AG04450 (cell line): ENCODE results near the gene BBIP1. TPM values are rescaled to one million over a fixed set of nuclear protein-coding genes. Genes with fewer than 3 reads are reported as not detected.
A peak's percentile ranks its signal among the peaks of the same experiment; 100 is the strongest.

Source experiments
- CTCF ChIA-PET: fragments of 300-600, 350-600 bp; formaldehyde crosslinking; extraction: SDS; loops from one replicate; lab custom pipeline; 2022; ENCODE audit warnings: antibody characterized with exemption, inconsistent platforms; lab: Charles Lee
- POLR2A ChIA-PET: fragments of 350-600 bp; formaldehyde crosslinking; extraction: SDS; loops from one replicate; lab custom pipeline; 2021; ENCODE audit warnings: antibody characterized with exemption, inconsistent platforms; lab: Yijun Ruan, JAX
- DNase-seq: peaks from one replicate; pipeline ENCODE4 v3.0.0-alpha.2; 2011; ENCODE audit warnings: low read depth, low spot score
- H3K27ac ChIP-seq: one replicate; pipeline ENCODE4 v1.5.1; 2012; ENCODE audit warnings: low read depth, low read length, control low read depth
- H3K27me3 ChIP-seq: one replicate; pipeline ENCODE4 v1.6.0; 2012; ENCODE audit warnings: low read length; ENCODE audit not compliant: control insufficient read depth, insufficient read depth
- H3K4me3 ChIP-seq: 2 replicates; pipeline ENCODE4 v1.5.1; 2011; ENCODE audit warnings: mild to moderate bottlenecking, low read depth, low read length, control low read depth
- H3K9me3 ChIP-seq: 2 replicates; pipeline ENCODE4 v1.5.1; 2012; ENCODE audit warnings: low read length; ENCODE audit not compliant: control insufficient read depth, insufficient read depth
- polyA minus RNA-seq: library from RNA; depleted of rRNA, polyadenylated mRNA; stranded (reverse); fragments of >200 nt; gene quantifications from 2 replicates; pipeline ENCODE4 v1.2.3, GENCODE V29; 2011; rRNA and poly(A)+ RNA removed
- polyA plus RNA-seq: library from polyadenylated mRNA; depleted of rRNA; stranded (reverse); fragments of >200 nt; gene quantifications from 2 replicates; pipeline ENCODE4 v1.2.3, GENCODE V29; 2011; rRNA removed
- TF ChIP-seq, protein P1 (sequence below): IDR thresholded peaks from 2 replicates; pipeline ENCODE4 v1.5.1; 2011; ENCODE audit warnings: low read depth, low read length, control low read depth, inconsistent platforms

Gene BBIP1
- polyA plus RNA-seq: 29.9 and 41.5 TPM in 2 replicates
- 5.9 and 16.3 TPM in 2 replicates for polyA minus RNA-seq

DNA sequence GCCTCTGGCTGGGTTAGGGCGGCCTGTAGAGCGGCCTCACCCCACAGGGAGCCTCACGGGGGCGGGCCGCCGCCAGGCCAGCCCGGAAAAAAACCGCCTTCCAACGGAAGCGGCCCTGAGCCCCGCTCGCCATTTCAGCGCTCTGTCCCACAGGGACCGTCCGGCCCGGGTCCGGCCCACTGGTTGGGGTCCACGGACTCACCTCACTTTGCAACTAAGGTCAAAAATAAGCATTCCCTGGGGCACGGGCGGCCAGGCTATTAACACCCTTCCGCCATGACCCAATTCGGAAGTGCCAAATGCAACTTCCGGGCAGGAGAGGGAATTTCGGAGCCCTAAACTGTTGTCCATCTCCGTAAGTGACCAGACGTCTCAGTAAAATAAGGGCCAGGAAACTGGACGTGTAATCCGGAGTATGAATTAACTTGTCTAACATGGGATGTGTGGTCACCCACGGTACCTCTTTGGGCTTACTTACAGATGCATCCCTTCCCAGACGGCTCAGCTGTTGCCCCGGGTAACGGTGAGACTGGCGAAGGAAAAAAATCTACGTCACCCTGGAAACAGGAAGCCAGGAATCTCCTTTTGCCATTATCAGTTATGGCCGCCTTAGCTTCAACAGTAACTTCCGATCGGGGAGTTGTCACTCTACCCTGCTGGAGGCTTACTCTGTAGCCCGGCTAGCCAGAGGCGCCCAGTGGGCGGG, at the start of gene BBIP1:
Gene BBIP1 (minus strand): TSS at position 538 of the 706 bp plus-strand sequence. CDS start 1,023 bp downstream, outside the sequence.
- Histone ChIP-seq H3K27ac (peak within 1 kb of the TSS; percentile 98), H3K27me3 (no peaks in the 10 kb centered on the region), H3K9me3 (no peaks in the 10 kb centered on the region), H3K4me3 (peak within 1 kb of the TSS; percentile 81)
- TF ChIP-seq, protein P1, sequence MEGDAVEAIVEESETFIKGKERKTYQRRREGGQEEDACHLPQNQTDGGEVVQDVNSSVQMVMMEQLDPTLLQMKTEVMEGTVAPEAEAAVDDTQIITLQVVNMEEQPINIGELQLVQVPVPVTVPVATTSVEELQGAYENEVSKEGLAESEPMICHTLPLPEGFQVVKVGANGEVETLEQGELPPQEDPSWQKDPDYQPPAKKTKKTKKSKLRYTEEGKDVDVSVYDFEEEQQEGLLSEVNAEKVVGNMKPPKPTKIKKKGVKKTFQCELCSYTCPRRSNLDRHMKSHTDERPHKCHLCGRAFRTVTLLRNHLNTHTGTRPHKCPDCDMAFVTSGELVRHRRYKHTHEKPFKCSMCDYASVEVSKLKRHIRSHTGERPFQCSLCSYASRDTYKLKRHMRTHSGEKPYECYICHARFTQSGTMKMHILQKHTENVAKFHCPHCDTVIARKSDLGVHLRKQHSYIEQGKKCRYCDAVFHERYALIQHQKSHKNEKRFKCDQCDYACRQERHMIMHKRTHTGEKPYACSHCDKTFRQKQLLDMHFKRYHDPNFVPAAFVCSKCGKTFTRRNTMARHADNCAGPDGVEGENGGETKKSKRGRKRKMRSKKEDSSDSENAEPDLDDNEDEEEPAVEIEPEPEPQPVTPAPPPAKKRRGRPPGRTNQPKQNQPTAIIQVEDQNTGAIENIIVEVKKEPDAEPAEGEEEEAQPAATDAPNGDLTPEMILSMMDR: no peak
- ChIA-PET POLR2A (interaction anchor here (0.6 to 2.0 kb wide), 14 partner anchors 8 to 1572 kb away, joined by 3 to 16 read pairs (median 4); partner anchors contain the start of gene PDCD4), CTCF (interaction anchor here (0.6 to 2.2 kb wide), 11 partner anchors 9 to 1034 kb away, joined by 3 to 13 read pairs (median 4); no protein-coding TSS in a partner anchor)
- DNase-seq: peak; percentile 99

DNA sequence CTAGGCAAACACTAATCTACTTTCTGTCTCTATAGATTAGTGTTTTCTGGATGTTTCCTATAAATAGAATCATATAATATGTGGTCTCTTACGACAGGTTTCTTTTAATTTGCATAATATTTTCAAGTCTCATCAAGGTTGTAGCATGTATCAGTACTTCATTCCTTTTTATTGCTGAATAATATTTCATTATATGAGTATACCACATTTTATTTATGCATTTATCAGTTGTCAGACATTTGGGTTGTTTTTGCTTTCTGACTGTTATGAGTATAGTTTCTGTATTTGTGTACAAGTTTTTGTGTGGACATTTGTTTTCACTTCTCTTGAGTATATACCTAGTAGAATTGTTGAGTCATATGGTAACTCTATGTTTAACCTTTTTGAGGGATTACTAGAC, 48.7 kb upstream of the BBIP1 start:
- Histone ChIP-seq H3K9me3 (no peaks in the 10 kb centered on the region), H3K27me3 (no peaks in the 10 kb centered on the region), H3K4me3 (no peak overlapping the region), H3K27ac (no peak overlapping the region)
- ChIA-PET POLR2A (no interaction called here), CTCF (no interaction called here)
- no peak for DNase-seq
- TF ChIP-seq, protein P1: no peak

DNA sequence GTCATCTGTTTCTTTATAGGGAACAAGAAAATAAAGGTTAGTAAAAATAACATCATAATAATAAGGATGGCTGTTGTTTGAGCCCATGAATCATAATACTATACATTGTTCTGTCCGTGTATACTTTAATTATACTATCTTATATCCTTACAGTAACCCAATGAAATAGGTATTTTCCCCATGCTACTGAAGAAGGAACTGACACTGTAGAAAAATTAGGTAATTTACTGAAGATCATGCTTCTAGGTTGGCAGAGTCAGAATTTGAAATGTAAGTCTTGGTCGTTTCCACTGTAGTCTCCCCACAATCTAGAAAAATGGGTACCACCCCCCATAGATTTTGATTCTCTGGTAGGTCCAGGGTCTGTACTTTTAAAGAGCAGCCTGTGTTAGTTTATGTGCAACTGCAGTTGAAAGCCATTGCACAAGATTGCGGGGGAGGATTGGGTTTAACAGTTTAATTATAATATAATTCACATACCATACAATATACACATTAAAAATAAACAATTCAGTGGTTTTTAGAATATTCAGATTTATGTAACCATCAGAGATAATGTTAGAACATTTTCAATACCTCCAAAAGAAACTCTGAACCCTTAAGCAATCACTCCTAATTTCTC, 48.1 kb upstream of the BBIP1 start:
- CTCF ChIA-PET: no interaction called here
- TF ChIP-seq, protein P1: no peak

DNA sequence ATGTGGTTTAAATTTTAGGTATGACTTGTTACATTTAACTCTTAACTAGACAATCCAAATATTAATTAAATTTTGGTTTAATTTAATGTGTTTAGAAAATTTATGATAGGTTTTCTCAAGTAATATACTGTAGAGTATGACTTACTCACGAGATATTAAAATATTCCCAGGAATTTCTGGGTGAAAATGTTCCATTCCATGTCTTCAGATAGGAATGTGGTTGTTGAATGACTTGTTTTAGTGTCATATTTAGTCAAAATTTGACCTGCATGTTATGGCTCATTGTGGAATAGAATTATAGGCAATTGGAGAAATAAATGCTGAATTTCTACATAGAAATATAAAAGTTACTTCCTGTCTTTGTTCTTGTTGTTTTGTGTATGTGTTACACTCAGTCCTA, 47.2 kb upstream of the BBIP1 start:
- DNase-seq: no peak
- no peak overlapping the region for H3K4me3 ChIP-seq
- H3K27ac ChIP-seq: no peak overlapping the region
- no peaks in the 10 kb centered on the region for H3K27me3 ChIP-seq
- ChIA-PET CTCF (no interaction called here), POLR2A (no interaction called here)
- TF ChIP-seq, protein P1: no peak
- H3K9me3 ChIP-seq: no peaks in the 10 kb centered on the region

More for the DNA sequence above, 48.1 kb upstream of the BBIP1 start:
- no peak overlapping the region for H3K4me3 ChIP-seq
- no peaks in the 10 kb centered on the region for H3K9me3 ChIP-seq
- DNase-seq: no peak
- H3K27me3 ChIP-seq: no peaks in the 10 kb centered on the region
- POLR2A ChIA-PET: no interaction called here
- H3K27ac ChIP-seq: no peak overlapping the region

DNA sequence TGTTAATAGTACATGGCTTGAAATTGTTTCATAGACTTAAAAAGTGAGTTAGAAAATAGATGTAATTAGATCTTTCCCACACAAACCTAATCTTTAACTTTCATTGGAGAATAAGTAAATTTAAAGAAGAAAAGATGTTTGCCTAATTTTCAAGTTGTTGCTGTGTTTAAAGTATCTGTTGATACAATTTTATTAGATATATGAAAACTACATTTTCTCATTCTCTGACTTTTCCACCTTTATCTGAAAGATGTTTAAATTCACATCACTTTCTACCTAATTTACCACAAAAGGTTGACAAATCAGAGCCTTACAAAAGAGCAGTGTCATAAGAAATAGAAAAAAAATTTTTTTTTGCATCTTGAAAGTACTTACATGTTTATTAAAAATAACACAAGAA, 46.2 kb upstream of the BBIP1 start:
- no peaks in the 10 kb centered on the region for H3K9me3 ChIP-seq
- H3K27me3 ChIP-seq: no peaks in the 10 kb centered on the region
- POLR2A ChIA-PET: no interaction called here
- no peak for DNase-seq
- H3K27ac ChIP-seq: no peak overlapping the region
- TF ChIP-seq, protein P1: no peak
- H3K4me3 ChIP-seq: no peak overlapping the region
- CTCF ChIA-PET: no interaction called here
